Stomach (tissue), 9 donors: ENCODE measurements around the gene HOXD8. TPM values are rescaled to one million over a fixed set of nuclear protein-coding genes. Genes with fewer than 3 reads are reported as not detected.

ENCODE experiments used
- DNase-seq, 2 donors: peaks; one replicate each; pipeline versions ENCODE4 v3.0.0 to v3.0.0-alpha.2; 2013 to 2019
- H3K27ac ChIP-seq, 5 donors: fragments of 200-600 bp in 4 of 5; sonication (generic) in 4 of 5; one replicate each; pipeline ENCODE4 v1.5.1; 2013 to 2019; ENCODE audit warnings: mild to moderate bottlenecking in 1 of 5, moderate library complexity in 1 of 5
- H3K27me3 ChIP-seq, 3 donors: fragments of 200-600 bp; sonication (generic); one replicate each; pipeline ENCODE4 v1.5.1; 2017 to 2019; ENCODE audit warnings: mixed run types in 1 of 3
- H3K36me3 ChIP-seq, 4 donors: fragments of 200-600 bp; sonication (generic); 1 replicate in 3 of 4; 2 replicates in 1 of 4; pipeline ENCODE4 v1.5.1; 2016 to 2019
- H3K4me1 ChIP-seq, 4 donors: fragments of 200-600 bp; sonication (generic); one replicate each; pipeline ENCODE4 v1.5.1; 2016 to 2019
- H3K4me3 ChIP-seq, 4 donors: fragments of 200-600 bp; sonication (generic) in 3 of 4; one replicate each; pipeline ENCODE4 v1.5.1; 2016 to 2019; ENCODE audit warnings: mild to moderate bottlenecking in 1 of 4
- H3K9me3 ChIP-seq, 4 donors: fragments of 200-600 bp; sonication (generic); one replicate each; pipeline ENCODE4 v1.5.1; 2016 to 2019
- EP300 ChIP-seq: sonication (generic); formaldehyde crosslinking; IDR thresholded peaks from one replicate; pipeline ENCODE4 v1.6.1; 2017; ENCODE audit warnings: antibody characterized with exemption
- POLR2A ChIP-seq, 4 donors: fragments of 450-650 bp; IDR thresholded peaks; one replicate each; pipeline ENCODE4 v1.6.1; 2016; ENCODE audit warnings: antibody characterized with exemption in 4 of 4, control low read depth in 2 of 4, mild to moderate bottlenecking in 1 of 4, moderate library complexity in 1 of 4
- POLR2AphosphoS5 ChIP-seq, 3 donors: sonication (generic); formaldehyde crosslinking; IDR thresholded peaks; one replicate each; pipeline ENCODE4 v1.6.1; 2016; ENCODE audit warnings: antibody characterized with exemption in 3 of 3
- WGBS, 5 donors: extraction: QIAGEN DNeasy Blood & Tissue Kit in 3 of 5; methylation state at CpG; one replicate each; pipeline versions ENCODE4 v1.1.5 to v1.1.7; 2013 to 2018; 5-methylcytosine and 5-hydroxymethylcytosine counted together
- intact Hi-C: fragments of 100-400 bp; cut with DNase I; formaldehyde crosslinking; loops from one replicate; pipeline ENCODE4 v1.15.1; 2023; ENCODE audit warnings: low total_unique reads
- polyA plus RNA-seq, 3 donors: library from polyadenylated mRNA; stranded (reverse); fragments of 200-250 nt; gene quantifications; one replicate each; pipeline ENCODE4 v1.2.3, GENCODE V29; 2013
- total RNA-seq, 5 donors: library from RNA; depleted of rRNA; stranded (reverse); fragments of >200 nt; gene quantifications; one replicate each; pipeline versions ENCODE4 v1.1.0 to v1.2.3, GENCODE V29; 2014 to 2016
- TF ChIP-seq, protein P1 (sequence below), 7 experiments: fragments of 450-650 bp in 4 of 7; fragments of 200-600 bp in 3 of 7; sonication (generic) in 3 of 7; IDR thresholded peaks; one replicate each; pipeline ENCODE4 v1.5.1; 2016 to 2019; ENCODE audit warnings: antibody characterized with exemption in 7 of 7, control low read depth in 2 of 7, mild to moderate bottlenecking in 1 of 7
- donor health status: healthy with polysubstance abuse.
- donor health status: Bipolar disorder and iron deficiency.
- donor health status: healthy.

HOXD8 gene
- total and polyA plus RNA-seq, 8 donors, result 0.58 to 15.9 (median 1.8) TPM; not detected in 2

DNA sequence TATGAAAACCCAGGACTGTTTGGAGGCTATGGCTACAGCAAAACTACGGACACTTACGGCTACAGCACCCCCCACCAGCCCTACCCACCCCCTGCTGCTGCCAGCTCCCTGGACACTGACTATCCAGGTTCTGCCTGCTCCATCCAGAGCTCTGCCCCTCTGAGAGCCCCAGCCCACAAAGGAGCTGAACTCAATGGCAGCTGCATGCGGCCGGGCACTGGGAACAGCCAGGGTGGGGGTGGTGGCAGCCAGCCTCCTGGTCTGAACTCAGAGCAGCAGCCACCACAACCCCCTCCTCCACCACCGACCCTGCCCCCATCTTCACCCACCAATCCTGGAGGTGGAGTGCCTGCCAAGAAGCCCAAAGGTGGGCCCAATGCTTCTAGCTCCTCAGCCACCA is 39.7 kb downstream of the HOXD8 start:
- H3K4me1 ChIP-seq, result peaks cover 3 to 23% (median 18%) of the 10 kb centered on the region in 4 donors
- peaks cover 0 to 27% (median 3%) of the 10 kb centered on the region in 4 donors for H3K9me3 ChIP-seq
- H3K4me3 ChIP-seq, result no peak overlapping the region
- intact Hi-C loops, result no loop called here
- peaks cover 31 to 100% (median 93%) of the 10 kb centered on the region in 3 donors for H3K27me3 ChIP-seq
- TF ChIP-seq POLR2AphosphoS5 (IDR thresholded peaks at IDR 0.05) (no peak), EP300 (no peak)
- TF ChIP-seq, protein P1, sequence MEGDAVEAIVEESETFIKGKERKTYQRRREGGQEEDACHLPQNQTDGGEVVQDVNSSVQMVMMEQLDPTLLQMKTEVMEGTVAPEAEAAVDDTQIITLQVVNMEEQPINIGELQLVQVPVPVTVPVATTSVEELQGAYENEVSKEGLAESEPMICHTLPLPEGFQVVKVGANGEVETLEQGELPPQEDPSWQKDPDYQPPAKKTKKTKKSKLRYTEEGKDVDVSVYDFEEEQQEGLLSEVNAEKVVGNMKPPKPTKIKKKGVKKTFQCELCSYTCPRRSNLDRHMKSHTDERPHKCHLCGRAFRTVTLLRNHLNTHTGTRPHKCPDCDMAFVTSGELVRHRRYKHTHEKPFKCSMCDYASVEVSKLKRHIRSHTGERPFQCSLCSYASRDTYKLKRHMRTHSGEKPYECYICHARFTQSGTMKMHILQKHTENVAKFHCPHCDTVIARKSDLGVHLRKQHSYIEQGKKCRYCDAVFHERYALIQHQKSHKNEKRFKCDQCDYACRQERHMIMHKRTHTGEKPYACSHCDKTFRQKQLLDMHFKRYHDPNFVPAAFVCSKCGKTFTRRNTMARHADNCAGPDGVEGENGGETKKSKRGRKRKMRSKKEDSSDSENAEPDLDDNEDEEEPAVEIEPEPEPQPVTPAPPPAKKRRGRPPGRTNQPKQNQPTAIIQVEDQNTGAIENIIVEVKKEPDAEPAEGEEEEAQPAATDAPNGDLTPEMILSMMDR (IDR thresholded peaks at IDR 0.05), result no peak
- H3K27ac ChIP-seq, result no peak overlapping the region
- 50 to 74% (median 68%) methylated on average over 4 to 5 of the region's 5 CpGs for WGBS, 5 donors
- no peak for DNase-seq
- no peaks in the 10 kb centered on the region for H3K36me3 ChIP-seq

DNA sequence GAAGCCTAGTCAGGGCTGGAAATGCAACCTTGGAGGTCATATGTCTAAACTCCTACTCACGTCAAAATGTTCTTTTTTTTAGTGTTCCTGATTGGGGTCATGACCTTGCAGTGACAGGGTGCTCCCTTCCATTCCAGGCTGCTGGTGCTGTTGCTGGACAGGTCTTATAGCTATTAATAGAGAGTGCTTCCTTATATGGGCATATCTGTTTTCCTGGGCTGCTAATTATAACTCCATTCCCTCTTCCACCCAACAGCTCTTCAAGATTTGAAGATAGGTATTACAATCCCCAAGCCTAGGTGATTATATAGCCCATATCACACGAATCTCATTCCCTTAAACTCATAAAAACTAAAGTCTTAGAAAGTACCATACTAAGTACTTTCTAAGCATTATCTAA is 40.2 kb downstream of the HOXD8 start:
- Histone ChIP-seq H3K9me3 (peaks cover 0 to 22% (median under 1%) of the 10 kb centered on the region in 4 donors), H3K36me3 (no peaks in the 10 kb centered on the region), H3K27me3 (peaks cover 31 to 100% (median 93%) of the 10 kb centered on the region in 3 donors), H3K4me1 (peaks cover 3 to 27% (median 20%) of the 10 kb centered on the region in 4 donors), H3K27ac (no peak overlapping the region), H3K4me3 (no peak overlapping the region)
- DNase-seq, result no peak
- intact Hi-C loops, result no loop called here
- TF ChIP-seq POLR2AphosphoS5 (IDR thresholded peaks at IDR 0.05) (no peak), POLR2A (IDR thresholded peaks at IDR 0.05) (no peak), EP300 (no peak)
- TF ChIP-seq, protein P1 (IDR thresholded peaks at IDR 0.05), result no peak
- 31 to 58% (median 43%) methylated on average over 2 of the region's 2 CpGs for WGBS, 5 donors

DNA sequence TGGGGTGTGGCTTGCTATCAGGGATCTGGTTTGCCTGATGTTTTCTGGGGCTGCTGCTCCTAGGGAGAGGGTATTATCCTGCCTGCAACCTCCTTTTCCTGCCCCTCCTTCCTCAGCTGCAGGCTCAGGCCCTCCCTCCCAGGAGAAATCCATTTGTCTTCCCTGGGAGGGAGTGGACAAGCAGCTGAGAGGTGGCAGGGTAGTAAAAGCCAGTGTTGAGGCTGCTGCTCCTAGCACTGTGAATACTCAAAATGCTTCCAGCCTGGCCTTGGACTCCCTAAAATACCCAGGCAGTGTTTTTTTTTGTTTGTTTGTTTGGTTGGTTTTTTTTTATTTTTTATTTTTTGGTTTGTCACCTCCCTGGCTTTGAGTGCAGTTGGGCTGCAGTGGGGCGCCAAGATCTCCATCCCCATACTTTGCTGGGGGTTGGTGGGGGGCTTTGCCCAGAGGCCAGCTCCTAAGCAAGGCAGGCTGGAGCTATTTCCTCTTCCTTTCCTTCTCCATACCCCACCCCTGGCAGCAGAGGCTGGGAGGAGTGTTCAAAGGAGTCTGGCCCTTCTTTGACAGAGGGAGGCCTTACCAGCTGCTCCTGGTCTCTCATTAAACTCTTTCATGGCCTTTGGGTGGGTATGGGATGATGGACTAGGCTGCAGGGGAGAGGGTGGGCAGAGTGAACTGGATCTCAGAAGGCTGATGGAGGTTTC is 41.2 kb downstream of the HOXD8 start:
- no peak overlapping the region for H3K4me3 ChIP-seq
- H3K4me1 ChIP-seq, result peaks cover 3 to 26% (median 20%) of the 10 kb centered on the region in 4 donors
- H3K9me3 ChIP-seq, result peaks cover 0 to 15% (median 0%) of the 10 kb centered on the region in 4 donors
- peaks cover 32 to 100% (median 93%) of the 10 kb centered on the region in 3 donors for H3K27me3 ChIP-seq
- 33 to 63% (median 50%) methylated on average over 1 of the region's 1 CpG for WGBS, 5 donors
- DNase-seq, result no peak
- H3K27ac ChIP-seq, result no peak overlapping the region
- H3K36me3 ChIP-seq, result no peaks in the 10 kb centered on the region
- intact Hi-C loops, result no loop called here
- TF ChIP-seq POLR2A (IDR thresholded peaks at IDR 0.05) (no peak), POLR2AphosphoS5 (IDR thresholded peaks at IDR 0.05) (no peak), EP300 (no peak)
- TF ChIP-seq, protein P1 (IDR thresholded peaks at IDR 0.05), result no peak

DNA sequence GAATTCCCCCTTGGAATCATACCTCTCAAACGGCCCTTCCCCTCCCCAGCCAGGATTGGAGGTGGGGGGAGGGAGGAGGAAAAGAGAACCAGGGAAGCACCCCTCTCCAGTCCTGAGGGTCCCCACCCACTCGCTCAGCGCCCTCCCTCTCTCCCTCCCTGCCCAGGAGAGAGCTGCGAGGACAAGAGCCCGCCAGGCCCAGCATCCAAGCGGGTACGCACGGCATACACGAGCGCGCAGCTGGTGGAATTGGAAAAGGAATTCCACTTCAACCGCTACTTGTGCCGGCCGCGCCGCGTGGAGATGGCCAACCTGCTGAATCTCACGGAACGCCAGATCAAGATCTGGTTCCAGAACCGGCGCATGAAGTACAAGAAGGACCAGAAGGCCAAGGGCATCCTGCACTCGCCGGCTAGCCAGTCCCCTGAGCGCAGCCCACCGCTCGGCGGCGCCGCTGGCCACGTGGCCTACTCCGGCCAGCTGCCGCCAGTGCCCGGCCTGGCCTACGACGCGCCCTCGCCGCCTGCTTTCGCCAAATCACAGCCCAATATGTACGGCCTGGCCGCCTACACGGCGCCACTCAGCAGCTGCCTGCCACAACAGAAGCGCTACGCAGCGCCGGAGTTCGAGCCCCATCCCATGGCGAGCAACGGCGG is 42.0 kb downstream of the HOXD8 start:
- intact Hi-C loops, result no loop called here
- no peaks in the 10 kb centered on the region for H3K36me3 ChIP-seq
- peak in 1 of 2 donors; percentile 55 for DNase-seq
- TF ChIP-seq POLR2A (IDR thresholded peaks at IDR 0.05) (no peak), EP300 (no peak)
- TF ChIP-seq, protein P1 (IDR thresholded peaks at IDR 0.05), result no peak
- H3K9me3 ChIP-seq, result peaks cover 0 to 15% (median 0%) of the 10 kb centered on the region in 4 donors
- no peak overlapping the region for H3K4me3 ChIP-seq
- no peak overlapping the region for H3K27ac ChIP-seq
- WGBS, 5 donors, result 12 to 25% (median 13%) methylated on average over 4 to 51 of the region's 51 CpGs
- H3K27me3 ChIP-seq, result peaks cover 32 to 100% (median 87%) of the 10 kb centered on the region in 3 donors
- peaks cover 3 to 26% (median 20%) of the 10 kb centered on the region in 4 donors for H3K4me1 ChIP-seq
